Fibroblast of pulmonary artery (primary cell): ENCODE data around the gene SERPINH1.

ENCODE experiments used
- DNase-seq: peaks from one replicate; pipeline ENCODE4 v3.0.0-alpha.2; 2010; ENCODE audit warnings: low read depth
- H3K4me3 ChIP-seq: replicated peaks from 2 replicates; pipeline ENCODE4 v1.5.1; 2011; ENCODE audit warnings: low read depth, mild to moderate bottlenecking, control low read depth, low read length, moderate library complexity
- CTCF ChIP-seq: IDR thresholded peaks from 2 replicates; pipeline ENCODE4 v1.5.1; 2011; ENCODE audit warnings: mild to moderate bottlenecking, control low read depth, low read length, inconsistent platforms; ENCODE audit errors: missing control alignments

Gene SERPINH1

GRCh38 chr11:75547617-75548058 lies 14.4 kb upstream of the SERPINH1 start:
- peak; percentile 77 for DNase-seq
- TF ChIP-seq CTCF, result peak; percentile 90
- H3K4me3 ChIP-seq, result no peak overlapping the region

DNA sequence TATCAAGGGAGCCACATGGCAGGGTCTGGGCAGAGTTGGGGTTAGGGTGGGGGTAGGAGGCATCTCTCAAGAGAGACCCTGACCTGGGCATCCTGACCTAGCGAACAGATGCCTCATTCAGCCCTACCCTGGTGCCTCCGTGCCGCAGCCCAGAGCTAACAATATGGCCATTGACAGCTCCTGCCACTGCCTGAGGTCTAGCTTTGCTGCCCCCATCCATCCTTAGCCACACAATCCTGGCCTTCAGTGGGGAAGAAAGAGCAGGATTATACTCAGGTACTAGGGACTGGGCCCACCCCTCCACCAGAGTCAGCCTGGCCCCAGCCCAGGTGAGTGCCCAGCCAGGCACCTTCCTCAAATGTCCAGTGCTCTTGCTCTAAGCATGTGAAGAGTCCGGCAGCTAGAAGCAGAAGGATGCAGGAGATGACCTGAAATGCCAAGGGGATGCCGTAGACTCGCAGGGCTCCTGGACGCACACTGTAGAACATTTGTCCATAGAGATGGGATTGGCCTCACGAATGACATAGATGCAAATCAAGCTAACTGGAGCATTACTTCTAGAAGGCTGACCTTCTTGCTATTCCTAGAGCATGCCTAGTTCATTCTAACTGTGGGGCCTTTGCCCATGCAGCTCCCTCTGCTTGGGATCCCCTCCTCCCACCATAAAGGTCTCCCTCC lies 13.3 kb upstream of the SERPINH1 start:
- no peak for DNase-seq
- no peak for TF ChIP-seq CTCF
- no peak overlapping the region for H3K4me3 ChIP-seq

GRCh38 chr11:75549370-75549958 lies 12.6 kb upstream of the SERPINH1 start:
- H3K4me3 ChIP-seq, result no peak overlapping the region
- no peak for DNase-seq
- TF ChIP-seq CTCF, result no peak

- no peak for TF ChIP-seq CTCF
- no peak overlapping the region for H3K4me3 ChIP-seq
- DNase-seq, result no peak
These were observed 8.9 kb upstream of the SERPINH1 start for GRCh38 chr11:75553182-75553581.

DNA sequence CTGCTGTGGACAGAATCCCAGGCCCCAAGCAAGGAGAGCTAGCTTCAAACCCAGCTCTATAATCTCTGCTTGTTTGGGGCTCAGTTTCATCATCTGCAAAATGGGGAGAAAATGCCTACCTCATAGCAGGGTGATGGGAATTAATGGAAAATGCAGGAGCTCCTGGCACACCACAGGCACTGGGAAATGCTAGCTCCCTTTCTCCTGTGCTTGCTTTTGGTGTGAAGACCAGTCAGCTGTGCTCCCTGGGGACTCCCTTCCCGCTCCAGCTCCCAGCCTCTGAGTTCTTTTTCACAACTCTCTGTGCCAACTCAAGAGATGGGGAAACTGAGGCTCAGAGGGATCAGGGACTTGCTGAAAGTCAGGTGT lies 8.2 kb upstream of the SERPINH1 start:
- H3K4me3 ChIP-seq, result no peak overlapping the region
- no peak for DNase-seq
- no peak for TF ChIP-seq CTCF

- TF ChIP-seq CTCF, result no peak
- peak; percentile 100 for DNase-seq
These were observed 7.6 kb upstream of the SERPINH1 start for GRCh38 chr11:75554258-75555022.

More at GRCh38 chr11:75554258-75555022, 7.6 kb upstream of the SERPINH1 start:
- H3K4me3 ChIP-seq, result peak overlapping the region; percentile 34
